BLaER1 treated with 17β-estradiol and CSF1 and Interleukin-3, amounts not matched to agents 10 nM and 100 nM (cell line): ENCODE measurements around the gene MITF.

Source experiments
- H3K27ac ChIP-seq, 11 experiments: shearing (Covaris generic); formaldehyde crosslinking; 2 replicates each; pipeline ENCODE4 v1.8.1; 2022
- H3K27me3 ChIP-seq, 11 experiments: shearing (Covaris generic); formaldehyde crosslinking; 2 replicates each; pipeline ENCODE4 v1.8.1; 2022
- H3K36me3 ChIP-seq, 11 experiments: shearing (Covaris generic); formaldehyde crosslinking; 2 replicates each; pipeline ENCODE4 v1.8.1; 2022
- H3K4me1 ChIP-seq, 10 experiments: shearing (Covaris generic); formaldehyde crosslinking; 2 replicates each; pipeline ENCODE4 v1.8.1; 2022
- H3K4me2 ChIP-seq, 11 experiments: shearing (Covaris generic); formaldehyde crosslinking; 2 replicates each; pipeline ENCODE4 v1.8.1; 2022
- H3K4me3 ChIP-seq, 10 experiments: shearing (Covaris generic); formaldehyde crosslinking; 2 replicates each; pipeline ENCODE4 v1.8.1; 2022
- H3K9ac ChIP-seq, 11 experiments: shearing (Covaris generic); formaldehyde crosslinking; 2 replicates each; pipeline ENCODE4 v1.8.1; 2022
- H3K9me3 ChIP-seq, 11 experiments: shearing (Covaris generic); formaldehyde crosslinking; replicated peaks in 1 of 11; 2 replicates each; pipeline ENCODE4 v1.8.1; 2022
- H4K20me1 ChIP-seq, 11 experiments: shearing (Covaris generic); formaldehyde crosslinking; 2 replicates each; pipeline ENCODE4 v1.8.1; 2022
- Cebpa-rat ChIP-seq, 11 experiments: shearing (Covaris generic); IDR thresholded peaks; 2 replicates each; pipeline ENCODE4 v1.8.1; 2022

Gene MITF

GRCh38 chr3:69961706-69962439 lies 222.6 kb downstream of the MITF start:
- no peak overlapping the region for H3K4me2 ChIP-seq
- no peak overlapping the region for H3K9ac ChIP-seq
- no peak overlapping the region for H3K27ac ChIP-seq
- peaks cover 0 to 7% (median 0%) of the 10 kb centered on the region in 11 experiments; a peak in 2 of 22 replicates for H4K20me1 ChIP-seq
- H3K27me3 ChIP-seq, result no peaks in the 10 kb centered on the region
- H3K4me3 ChIP-seq, result no peak overlapping the region
- no peaks in the 10 kb centered on the region for H3K9me3 ChIP-seq
- no peaks in the 10 kb centered on the region for H3K4me1 ChIP-seq
- H3K36me3 ChIP-seq, result peaks cover 0 to 98% (median 0%) of the 10 kb centered on the region in 11 experiments; a peak in 7 of 22 replicates
- no peak for TF ChIP-seq Cebpa-rat (IDR thresholded peaks at IDR 0.05)

- TF ChIP-seq Cebpa-rat (IDR thresholded peaks at IDR 0.05), result no peak
Observed at GRCh38 chr3:69963643-69964042, 224.4 kb downstream of the MITF start.

GRCh38 chr3:69967156-69967555 lies 227.9 kb downstream of the MITF start:
- H3K4me1 ChIP-seq, result peaks cover 0 to 45% (median 2%) of the 10 kb centered on the region in 10 experiments; a peak in 10 of 20 replicates
- no peak overlapping the region for H3K4me2 ChIP-seq
- TF ChIP-seq Cebpa-rat (IDR thresholded peaks at IDR 0.05), result no peak
- no peak overlapping the region for H3K27ac ChIP-seq
- no peak overlapping the region for H3K4me3 ChIP-seq
- no peaks in the 10 kb centered on the region for H3K27me3 ChIP-seq
- H4K20me1 ChIP-seq, result peaks cover 0 to 7% (median 0%) of the 10 kb centered on the region in 11 experiments; a peak in 2 of 22 replicates
- no peaks in the 10 kb centered on the region for H3K9me3 ChIP-seq
- no peak overlapping the region for H3K9ac ChIP-seq
- H3K36me3 ChIP-seq, result peaks cover 0 to 56% (median 0%) of the 10 kb centered on the region in 11 experiments; a peak in 7 of 22 replicates

More at GRCh38 chr3:69963643-69964042, 224.4 kb downstream of the MITF start:
- Histone ChIP-seq H3K27me3 (no peaks in the 10 kb centered on the region), H3K9me3 (no peaks in the 10 kb centered on the region), H3K9ac (no peak overlapping the region), H3K4me2 (no peak overlapping the region), H4K20me1 (peaks cover 0 to 7% (median 0%) of the 10 kb centered on the region in 11 experiments; a peak in 2 of 22 replicates), H3K4me3 (no peak overlapping the region), H3K27ac (no peak overlapping the region), H3K36me3 (peaks cover 0 to 89% (median 0%) of the 10 kb centered on the region in 11 experiments; a peak in 7 of 22 replicates), H3K4me1 (peaks cover 0 to 10% (median 0%) of the 10 kb centered on the region in 10 experiments; a peak in 6 of 20 replicates)

GRCh38 chr3:69970827-69971226 lies 231.6 kb downstream of the MITF start:
- peak in 1 of 11 experiments; percentile 60; a peak in 1 of 22 replicates for TF ChIP-seq Cebpa-rat (IDR thresholded peaks at IDR 0.05)
- H3K27ac ChIP-seq, result peak overlapping the region in 3 of 11 experiments; percentile 14 to 36 (median 26); a peak in 2 of 22 replicates
- H3K4me3 ChIP-seq, result no peak overlapping the region
- H3K9me3 ChIP-seq, result no peaks in the 10 kb centered on the region
- no peaks in the 10 kb centered on the region for H3K27me3 ChIP-seq
- no peaks in the 10 kb centered on the region for H4K20me1 ChIP-seq
- no peak overlapping the region for H3K9ac ChIP-seq
- peaks cover 0 to 20% (median 0%) of the 10 kb centered on the region in 11 experiments; a peak in 4 of 22 replicates for H3K36me3 ChIP-seq
- H3K4me2 ChIP-seq, result peak overlapping the region in 6 of 11 experiments; percentile 16 to 81 (median 58); a peak in 8 of 22 replicates
- H3K4me1 ChIP-seq, result peaks cover 0 to 48% (median 2%) of the 10 kb centered on the region in 10 experiments; a peak in 10 of 20 replicates

GRCh38 chr3:69972672-69973071 lies 233.4 kb downstream of the MITF start:
- Histone ChIP-seq H3K4me2 (peak overlapping the region in 3 of 11 experiments; percentile 25 to 81 (median 80); a peak in 2 of 22 replicates), H4K20me1 (no peaks in the 10 kb centered on the region), H3K27ac (no peak overlapping the region), H3K27me3 (no peaks in the 10 kb centered on the region), H3K36me3 (peaks cover 0 to 1% (median 0%) of the 10 kb centered on the region in 11 experiments; a peak in 2 of 22 replicates), H3K9me3 (peaks cover 4 to 7% (median 7%) of the 10 kb centered on the region in 11 experiments), H3K4me1 (peaks cover 0 to 48% (median 2%) of the 10 kb centered on the region in 10 experiments; a peak in 10 of 20 replicates), H3K9ac (no peak overlapping the region), H3K4me3 (no peak overlapping the region)
- no peak for TF ChIP-seq Cebpa-rat (IDR thresholded peaks at IDR 0.05)

- H3K4me1 ChIP-seq, result peaks cover 0 to 16% (median under 1%) of the 10 kb centered on the region in 10 experiments; a peak in 9 of 20 replicates
- H3K27ac ChIP-seq, result no peak overlapping the region
- H4K20me1 ChIP-seq, result no peaks in the 10 kb centered on the region
- H3K9me3 ChIP-seq, result peaks cover 28 to 41% (median 36%) of the 10 kb centered on the region in 11 experiments
- H3K4me3 ChIP-seq, result no peak overlapping the region
- no peaks in the 10 kb centered on the region for H3K36me3 ChIP-seq
- H3K4me2 ChIP-seq, result no peak overlapping the region
- no peak for TF ChIP-seq Cebpa-rat (IDR thresholded peaks at IDR 0.05)
- no peak overlapping the region for H3K9ac ChIP-seq
- H3K27me3 ChIP-seq, result no peaks in the 10 kb centered on the region
Observed at GRCh38 chr3:69976021-69976420, 236.8 kb downstream of the MITF start.

GRCh38 chr3:69983546-69984265 lies 244.4 kb downstream of the MITF start:
- peak overlapping the region in 1 of 11 experiments; percentile 12; a peak in 2 of 22 replicates for H3K27ac ChIP-seq
- no peak for TF ChIP-seq Cebpa-rat (IDR thresholded peaks at IDR 0.05)
- H3K4me2 ChIP-seq, result peak overlapping the region in 9 of 11 experiments; percentile 1 to 30 (median 14); a peak in 9 of 22 replicates
- no peaks in the 10 kb centered on the region for H3K36me3 ChIP-seq
- no peaks in the 10 kb centered on the region for H3K27me3 ChIP-seq
- no peak overlapping the region for H3K9ac ChIP-seq
- H4K20me1 ChIP-seq, result no peaks in the 10 kb centered on the region
- no peak overlapping the region for H3K4me3 ChIP-seq
- H3K4me1 ChIP-seq, result peaks cover 8 to 32% (median 20%) of the 10 kb centered on the region in 10 experiments
- H3K9me3 ChIP-seq, result peaks cover 12 to 38% (median 20%) of the 10 kb centered on the region in 11 experiments

- Histone ChIP-seq H3K4me2 (no peak overlapping the region), H3K27ac (peak overlapping the region in 1 of 11 experiments; percentile 34; a peak in 2 of 22 replicates), H3K9ac (no peak overlapping the region), H3K27me3 (no peaks in the 10 kb centered on the region), H3K4me1 (peaks cover 8 to 32% (median 20%) of the 10 kb centered on the region in 10 experiments), H3K36me3 (no peaks in the 10 kb centered on the region), H3K4me3 (no peak overlapping the region), H4K20me1 (no peaks in the 10 kb centered on the region), H3K9me3 (peaks cover 0 to 22% (median 5%) of the 10 kb centered on the region in 11 experiments; a peak in 12 of 22 replicates)
- no peak for TF ChIP-seq Cebpa-rat (IDR thresholded peaks at IDR 0.05)
Observed at GRCh38 chr3:69985266-69985665, 246.0 kb downstream of the MITF start.
